Coronary artery (tissue), 2 donors: ENCODE measurements around the gene USP24.

Experiments
- DNase-seq: peaks from one replicate; pipeline ENCODE4 v3.0.0-alpha.2; 2017; ENCODE audit warnings: low spot score
- H3K27ac ChIP-seq, 2 donors: fragments of 200-600 bp; sonication (generic); one replicate each; pipeline ENCODE4 v1.5.1; 2016 to 2019
- H3K4me3 ChIP-seq: fragments of 200-600 bp; sonication (generic); 2 replicates; pipeline ENCODE4 v1.5.1; 2016; ENCODE audit warnings: mild to moderate bottlenecking, moderate library complexity
- CTCF ChIP-seq: fragments of 200-600 bp; sonication (generic); IDR thresholded peaks from one replicate; pipeline ENCODE4 v1.5.1; 2019; ENCODE audit warnings: antibody characterized with exemption

The USP24 gene

DNA sequence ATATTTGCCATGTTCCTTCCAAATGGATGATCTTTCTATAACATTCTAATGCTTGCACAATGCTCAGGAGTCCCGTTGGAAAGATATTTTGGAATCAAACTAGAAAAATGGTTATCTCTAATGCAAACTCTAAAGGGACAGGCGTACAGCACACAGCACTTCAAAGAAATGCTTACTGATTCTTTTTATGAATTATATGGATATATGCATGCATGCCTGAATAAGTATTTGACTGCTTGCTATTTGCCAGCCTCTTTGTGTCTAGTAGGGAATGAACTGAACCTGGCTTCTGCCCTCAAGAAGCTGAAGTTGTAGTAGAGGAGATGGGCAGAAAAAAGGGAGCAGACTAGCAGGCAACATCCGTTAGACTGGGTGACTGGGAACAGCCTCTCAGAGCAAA is 127.7 kb downstream of the USP24 start:
- no peak for DNase-seq
- no peak for TF ChIP-seq CTCF

DNA sequence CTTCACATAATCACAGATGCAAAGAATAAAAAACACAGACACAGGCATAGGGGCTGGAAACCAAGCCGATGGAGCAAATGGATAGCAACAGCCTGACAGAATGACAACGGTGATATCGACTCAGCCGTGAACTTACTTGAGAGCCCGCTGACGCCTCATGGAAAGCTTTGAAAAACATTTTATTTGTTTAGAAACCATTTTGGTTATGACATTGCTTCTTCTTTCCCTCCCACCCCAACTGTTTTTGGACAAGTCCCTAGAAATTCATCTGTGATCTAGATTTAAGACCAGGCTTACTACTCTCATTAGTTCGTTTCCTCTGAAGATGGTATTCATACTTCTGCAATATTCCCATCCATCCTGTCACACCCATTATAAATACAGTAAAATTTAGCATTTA is 130.9 kb downstream of the USP24 start:
- no peak for TF ChIP-seq CTCF
- no peak overlapping the region for H3K27ac ChIP-seq
- no peak overlapping the region for H3K4me3 ChIP-seq
- DNase-seq, result no peak

More for the DNA sequence above, 127.7 kb downstream of the USP24 start:
- Histone ChIP-seq H3K4me3 (no peak overlapping the region), H3K27ac (no peak overlapping the region)

DNA sequence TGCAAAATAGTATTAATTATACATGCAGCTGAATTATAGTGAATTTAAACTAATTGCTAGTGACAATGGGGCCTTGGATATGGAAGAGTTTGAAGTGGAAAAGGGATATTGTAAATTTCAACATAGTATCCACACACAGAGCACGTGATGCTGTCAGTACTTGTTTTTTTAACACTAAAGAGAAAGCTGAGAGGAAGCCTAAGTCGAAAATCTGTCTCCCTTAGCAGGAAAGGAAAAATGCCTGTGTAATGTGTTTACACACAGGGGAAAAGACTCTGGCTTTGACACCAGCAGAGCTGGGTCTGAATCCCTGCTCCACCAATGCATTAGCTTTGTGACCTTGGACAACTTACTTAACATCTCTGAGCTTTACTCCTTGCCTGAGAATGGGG is 133.3 kb downstream of the USP24 start:
- no peak for TF ChIP-seq CTCF
- DNase-seq, result no peak
- no peak overlapping the region for H3K27ac ChIP-seq
- H3K4me3 ChIP-seq, result no peak overlapping the region

GRCh38 chr1:55081188-55081904 is 133.8 kb downstream of the USP24 start:
- TF ChIP-seq CTCF, result no peak
- Histone ChIP-seq H3K4me3 (no peak overlapping the region), H3K27ac (no peak overlapping the region)
- no peak for DNase-seq

DNA sequence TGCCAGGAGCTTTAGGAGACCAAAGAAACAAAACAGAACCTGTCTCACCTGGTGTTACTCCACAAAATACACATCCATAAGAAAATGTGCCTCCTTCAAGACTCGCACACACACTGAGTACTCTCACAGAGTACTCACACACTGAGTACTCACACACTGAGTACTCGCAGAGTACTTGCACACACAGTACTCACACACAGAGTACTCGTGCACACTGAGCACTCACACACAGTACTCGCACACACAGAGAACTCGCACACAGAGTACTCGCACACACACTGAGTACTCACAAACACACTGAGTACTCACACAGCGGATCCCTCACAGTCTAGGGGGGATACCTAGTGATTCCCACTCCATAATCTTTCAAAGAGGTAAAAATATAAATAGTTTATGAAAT is 135.5 kb downstream of the USP24 start:
- no peak overlapping the region for H3K4me3 ChIP-seq
- H3K27ac ChIP-seq, result no peak overlapping the region
- no peak for DNase-seq
- TF ChIP-seq CTCF, result no peak

GRCh38 chr1:55078470-55078869 is 136.7 kb downstream of the USP24 start:
- Histone ChIP-seq H3K4me3 (no peak overlapping the region), H3K27ac (no peak overlapping the region)
- no peak for TF ChIP-seq CTCF
- DNase-seq, result no peak

DNA sequence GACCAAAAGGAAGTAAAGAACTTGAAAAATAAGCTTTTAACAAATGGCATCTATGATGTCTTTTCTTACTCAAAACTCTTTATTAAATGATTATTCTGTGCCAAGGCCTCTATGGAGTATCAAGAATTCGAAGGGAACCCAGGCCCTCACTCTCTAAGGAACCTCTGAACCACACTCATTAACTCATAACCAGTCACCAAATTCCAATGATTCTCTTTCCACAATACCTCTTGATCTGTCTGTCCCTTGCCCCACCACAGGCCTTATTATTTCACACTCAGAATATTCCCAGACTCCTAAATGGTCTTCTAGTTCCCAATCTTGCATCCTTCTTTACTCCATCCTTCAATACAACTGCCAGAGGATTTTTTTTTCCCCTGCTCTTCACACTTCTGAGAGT is 138.8 kb downstream of the USP24 start:
- DNase-seq, result no peak
- Histone ChIP-seq H3K27ac (no peak overlapping the region), H3K4me3 (no peak overlapping the region)
- no peak for TF ChIP-seq CTCF
